ENCODE data around the gene GDPGP1. TPM values are rescaled to one million over a fixed set of nuclear protein-coding genes. Genes with fewer than 3 reads are reported as not detected.

Gene GDPGP1
- total RNA-seq, 1 experiment from 2014 or later, result 22.8 TPM

- Histone ChIP-seq H3K9me3 (ENCODE audit: control insufficient read depth, insufficient read depth, low read depth, low read length) (no peaks in the 10 kb centered on the region), H3K27ac (ENCODE audit: low read length) (peak overlapping the region; percentile 100), H3K4me3 (ENCODE audit: low read depth in 2 of 2, low read length in 2 of 2) (peak overlapping the region; percentile 87 to 100), H3K27me3 (ENCODE audit: control insufficient read depth, insufficient read depth, low read length) (no peaks in the 10 kb centered on the region), H3K4me1 (ENCODE audit: control insufficient read depth, insufficient read depth, low read length) (peaks cover 68% of the 10 kb centered on the region), H3K36me3 (ENCODE audit: control insufficient read depth, insufficient read depth, low read length) (peaks cover 25% of the 10 kb centered on the region)
- TF ChIP-seq TCF7L2 (IDR thresholded peaks at IDR 0.05; ENCODE audit: low read depth, low read length), result no peak
- no peak; the same call in 1 of the 2 replicates for TF ChIP-seq POLR2AphosphoS5 (IDR thresholded peaks at IDR 0.05; ENCODE audit: low read depth, low read length)
- TF ChIP-seq SIN3A (IDR thresholded peaks at IDR 0.05; ENCODE audit: borderline replicate concordance, insufficient read depth, low read depth, low read length), result no peak
- DNase-seq (ENCODE audit: low read depth, low spot score) (no peak), ATAC-seq (no peak)
- intact Hi-C loops (cut with micrococcal nuclease; ENCODE audit: unreplicated experiment) (no loop called here), in situ Hi-C loops (cut with HindIII; ENCODE audit: low pct_unique_long_range_greater_than_20kb, low sequenced_read_pairs) (no loop called here)
- POLR2A ChIA-PET, result interaction anchor here (0.6 kb wide), 1 partner anchor 512 kb away, joined by 11 read pairs; no protein-coding TSS in a partner anchor
- CTCF ChIA-PET, result no interaction called here
- no TSS peak for BruUV-seq (replicated peaks)
These were observed 28.1 kb upstream of the GDPGP1 start for GRCh38 chr15:90205886-90206285.

- no peaks in the 10 kb centered on the region for H3K27me3 ChIP-seq (ENCODE audit: control insufficient read depth, insufficient read depth, low read length)
- H3K4me1 ChIP-seq (ENCODE audit: control insufficient read depth, insufficient read depth, low read length), result peaks cover 81% of the 10 kb centered on the region
- H3K4me3 ChIP-seq (ENCODE audit: low read depth in 2 of 2, low read length in 2 of 2), result peak overlapping the region; percentile 87 to 100
- CTCF ChIA-PET, result interaction anchor here (0.8 kb wide), 1 partner anchor 51 kb away, joined by 5 read pairs; no protein-coding TSS in a partner anchor
- no peaks in the 10 kb centered on the region for H3K9me3 ChIP-seq (ENCODE audit: control insufficient read depth, insufficient read depth, low read depth, low read length)
- peaks cover 25% of the 10 kb centered on the region for H3K36me3 ChIP-seq (ENCODE audit: control insufficient read depth, insufficient read depth, low read length)
- DNase-seq (ENCODE audit: low read depth, low spot score), result no peak
- POLR2A ChIA-PET, result interaction anchor here (0.5 kb wide), 1 partner anchor 34 kb away, joined by 8 read pairs; no protein-coding TSS in a partner anchor
- no peak for TF ChIP-seq TCF7L2 (IDR thresholded peaks at IDR 0.05; ENCODE audit: low read depth, low read length)
- no peak; the same call in 1 of the 2 replicates for TF ChIP-seq POLR2AphosphoS5 (IDR thresholded peaks at IDR 0.05; ENCODE audit: low read depth, low read length)
- no peak for TF ChIP-seq REST (IDR thresholded peaks at IDR 0.05; ENCODE audit: insufficient read depth in 1 of 2, low read depth in 2 of 2, low read length in 1 of 2)
- TF ChIP-seq SIN3A (IDR thresholded peaks at IDR 0.05; ENCODE audit: borderline replicate concordance, insufficient read depth, low read depth, low read length), result no peak
- no peak for TF ChIP-seq CTCF (IDR thresholded peaks at IDR 0.05)
- in situ Hi-C loops (cut with HindIII; ENCODE audit: low pct_unique_long_range_greater_than_20kb, low sequenced_read_pairs) (no loop called here), intact Hi-C loops (cut with micrococcal nuclease; ENCODE audit: unreplicated experiment) (no loop called here)
- no TSS peak for BruUV-seq (replicated peaks)
- peak overlapping the region; percentile 100 for H3K27ac ChIP-seq (ENCODE audit: low read length)
- no peak for ATAC-seq
These were observed 26.8 kb upstream of the GDPGP1 start for GRCh38 chr15:90207252-90207651.

GRCh38 chr15:90208356-90208755 lies 25.7 kb upstream of the GDPGP1 start:
- ATAC-seq (no peak), DNase-seq (ENCODE audit: low read depth, low spot score) (no peak)
- BruUV-seq (replicated peaks), result TSS peak; percentile 8
- in situ Hi-C loops (cut with HindIII; ENCODE audit: low pct_unique_long_range_greater_than_20kb, low sequenced_read_pairs), result no loop called here
- Histone ChIP-seq H3K27ac (ENCODE audit: low read length) (peak overlapping the region; percentile 100), H3K4me1 (ENCODE audit: control insufficient read depth, insufficient read depth, low read length) (peaks cover 92% of the 10 kb centered on the region), H3K4me3 (ENCODE audit: low read depth in 2 of 2, low read length in 2 of 2) (peak overlapping the region in 1 of 2 experiments; percentile 100; a peak in 2 of 4 replicates), H3K27me3 (ENCODE audit: control insufficient read depth, insufficient read depth, low read length) (no peaks in the 10 kb centered on the region), H3K36me3 (ENCODE audit: control insufficient read depth, insufficient read depth, low read length) (peaks cover 23% of the 10 kb centered on the region), H3K9me3 (ENCODE audit: control insufficient read depth, insufficient read depth, low read depth, low read length) (no peaks in the 10 kb centered on the region)
- no peak for TF ChIP-seq REST (IDR thresholded peaks at IDR 0.05; ENCODE audit: insufficient read depth in 1 of 2, low read depth in 2 of 2, low read length in 1 of 2)
- peak; percentile 78 for TF ChIP-seq POLR2AphosphoS5 (IDR thresholded peaks at IDR 0.05; ENCODE audit: low read depth, low read length)
- ChIA-PET POLR2A (no interaction called here), CTCF (no interaction called here)
- intact Hi-C loops (cut with micrococcal nuclease; ENCODE audit: unreplicated experiment), result no loop called here
